ENCODE measurements around the gene CALML6.

- TF ChIP-seq CTCF (conservative IDR thresholded peaks at IDR 0.05; ENCODE audit: low read depth in 2 of 2) (peak; percentile 26 to 48; a peak in 3 of 4 replicates), POLR2AphosphoS5 (IDR thresholded peaks at IDR 0.05; ENCODE audit: low read depth) (no peak), EZH2 (IDR thresholded peaks at IDR 0.05; ENCODE audit: low read depth, unreplicated experiment) (no peak), ZNF331 (CRISPR knock-in tag; IDR thresholded peaks at IDR 0.05; ENCODE audit: low read depth) (no peak), NANOG (IDR thresholded peaks at IDR 0.05; ENCODE audit: borderline replicate concordance) (no peak), EZH2phosphoT487 (IDR thresholded peaks at IDR 0.05; ENCODE audit: unreplicated experiment) (no peak), JUNB (IDR thresholded peaks at IDR 0.05; ENCODE audit: unreplicated experiment) (no peak)
- TF ChIP-seq, protein P1, sequence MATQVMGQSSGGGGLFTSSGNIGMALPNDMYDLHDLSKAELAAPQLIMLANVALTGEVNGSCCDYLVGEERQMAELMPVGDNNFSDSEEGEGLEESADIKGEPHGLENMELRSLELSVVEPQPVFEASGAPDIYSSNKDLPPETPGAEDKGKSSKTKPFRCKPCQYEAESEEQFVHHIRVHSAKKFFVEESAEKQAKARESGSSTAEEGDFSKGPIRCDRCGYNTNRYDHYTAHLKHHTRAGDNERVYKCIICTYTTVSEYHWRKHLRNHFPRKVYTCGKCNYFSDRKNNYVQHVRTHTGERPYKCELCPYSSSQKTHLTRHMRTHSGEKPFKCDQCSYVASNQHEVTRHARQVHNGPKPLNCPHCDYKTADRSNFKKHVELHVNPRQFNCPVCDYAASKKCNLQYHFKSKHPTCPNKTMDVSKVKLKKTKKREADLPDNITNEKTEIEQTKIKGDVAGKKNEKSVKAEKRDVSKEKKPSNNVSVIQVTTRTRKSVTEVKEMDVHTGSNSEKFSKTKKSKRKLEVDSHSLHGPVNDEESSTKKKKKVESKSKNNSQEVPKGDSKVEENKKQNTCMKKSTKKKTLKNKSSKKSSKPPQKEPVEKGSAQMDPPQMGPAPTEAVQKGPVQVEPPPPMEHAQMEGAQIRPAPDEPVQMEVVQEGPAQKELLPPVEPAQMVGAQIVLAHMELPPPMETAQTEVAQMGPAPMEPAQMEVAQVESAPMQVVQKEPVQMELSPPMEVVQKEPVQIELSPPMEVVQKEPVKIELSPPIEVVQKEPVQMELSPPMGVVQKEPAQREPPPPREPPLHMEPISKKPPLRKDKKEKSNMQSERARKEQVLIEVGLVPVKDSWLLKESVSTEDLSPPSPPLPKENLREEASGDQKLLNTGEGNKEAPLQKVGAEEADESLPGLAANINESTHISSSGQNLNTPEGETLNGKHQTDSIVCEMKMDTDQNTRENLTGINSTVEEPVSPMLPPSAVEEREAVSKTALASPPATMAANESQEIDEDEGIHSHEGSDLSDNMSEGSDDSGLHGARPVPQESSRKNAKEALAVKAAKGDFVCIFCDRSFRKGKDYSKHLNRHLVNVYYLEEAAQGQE (IDR thresholded peaks at IDR 0.05; ENCODE audit: unreplicated experiment), result no peak
- TF ChIP-seq, protein P2, sequence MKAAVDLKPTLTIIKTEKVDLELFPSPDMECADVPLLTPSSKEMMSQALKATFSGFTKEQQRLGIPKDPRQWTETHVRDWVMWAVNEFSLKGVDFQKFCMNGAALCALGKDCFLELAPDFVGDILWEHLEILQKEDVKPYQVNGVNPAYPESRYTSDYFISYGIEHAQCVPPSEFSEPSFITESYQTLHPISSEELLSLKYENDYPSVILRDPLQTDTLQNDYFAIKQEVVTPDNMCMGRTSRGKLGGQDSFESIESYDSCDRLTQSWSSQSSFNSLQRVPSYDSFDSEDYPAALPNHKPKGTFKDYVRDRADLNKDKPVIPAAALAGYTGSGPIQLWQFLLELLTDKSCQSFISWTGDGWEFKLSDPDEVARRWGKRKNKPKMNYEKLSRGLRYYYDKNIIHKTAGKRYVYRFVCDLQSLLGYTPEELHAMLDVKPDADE (IDR thresholded peaks at IDR 0.05), result no peak
Measured at GRCh38 chr1:1954831-1955441, 39.9 kb downstream of the CALML6 start.

Measured in GM23338 (cell line).